RWPE2 (cell line): ENCODE measurements around the gene ZSCAN5A.
A peak's percentile ranks its signal among the peaks of the same experiment; 100 is the strongest.

ENCODE experiments used
- ATAC-seq: fragments of 200-7000 bp; cut with Tn5 transposase; 3 replicates; pipeline ENCODE4 v1.9.1; 2021; ENCODE audit warnings: low read depth
- DNase-seq: peaks from one replicate; pipeline ENCODE4 v3.0.0-alpha.2; 2020; ENCODE audit warnings: low spot score
- H3K27ac ChIP-seq: fragments of 450-650 bp; 2 replicates; pipeline ENCODE4 v1.5.1; 2017; ENCODE audit warnings: mild to moderate bottlenecking; ENCODE audit not compliant: poor library complexity, severe bottlenecking
- H3K27me3 ChIP-seq: fragments of 250-450 bp; sonication (Bioruptor Pico); 2 replicates; pipeline ENCODE4 v1.5.1; 2021; ENCODE audit warnings: mild to moderate bottlenecking, moderate library complexity; ENCODE audit not compliant: insufficient read depth, poor library complexity, severe bottlenecking
- H3K36me3 ChIP-seq: fragments of 250-450 bp; sonication (Bioruptor Pico); 2 replicates; pipeline ENCODE4 v1.5.1; 2020; ENCODE audit warnings: low read depth, mild to moderate bottlenecking, moderate library complexity
- H3K4me1 ChIP-seq: fragments of 250-450 bp; sonication (Bioruptor Pico); 2 replicates; pipeline ENCODE4 v1.5.1; 2021; ENCODE audit warnings: mild to moderate bottlenecking, moderate library complexity; ENCODE audit not compliant: insufficient read depth, poor library complexity, severe bottlenecking
- H3K4me3 ChIP-seq: fragments of 250-450 bp; sonication (Bioruptor Pico); 2 replicates; pipeline ENCODE4 v1.5.1; 2021; ENCODE audit warnings: mild to moderate bottlenecking, moderate library complexity; ENCODE audit not compliant: severe bottlenecking
- H3K9me3 ChIP-seq: fragments of 250-450 bp; sonication (Bioruptor Pico); 2 replicates; pipeline ENCODE4 v1.5.1; 2021; ENCODE audit warnings: mild to moderate bottlenecking, moderate library complexity; ENCODE audit not compliant: severe bottlenecking
- CTCF ChIP-seq: fragments of 450-650 bp; IDR thresholded peaks from one replicate; pipeline ENCODE4 v1.5.1; 2017; ENCODE audit warnings: mild to moderate bottlenecking, moderate library complexity; ENCODE audit not compliant: poor library complexity, severe bottlenecking

ZSCAN5A gene, protein sequence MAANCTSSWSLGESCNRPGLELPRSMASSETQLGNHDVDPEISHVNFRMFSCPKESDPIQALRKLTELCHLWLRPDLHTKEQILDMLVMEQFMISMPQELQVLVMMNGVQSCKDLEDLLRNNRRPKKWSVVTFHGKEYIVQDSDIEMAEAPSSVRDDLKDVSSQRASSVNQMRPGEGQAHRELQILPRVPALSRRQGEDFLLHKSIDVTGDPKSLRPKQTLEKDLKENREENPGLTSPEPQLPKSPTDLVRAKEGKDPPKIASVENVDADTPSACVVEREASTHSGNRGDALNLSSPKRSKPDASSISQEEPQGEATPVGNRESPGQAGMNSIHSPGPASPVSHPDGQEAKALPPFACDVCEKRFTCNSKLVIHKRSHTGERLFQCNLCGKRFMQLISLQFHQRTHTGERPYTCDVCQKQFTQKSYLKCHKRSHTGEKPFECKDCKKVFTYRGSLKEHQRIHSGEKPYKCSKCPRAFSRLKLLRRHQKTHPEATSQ

GRCh38 chr19:56314381-56315076, at the start of gene ZSCAN5A:
Gene ZSCAN5A (minus strand): TSS chr19:56314839. CDS start chr19:56225046, 89,793 bp downstream.
- TF ChIP-seq CTCF = no peak
- Histone ChIP-seq H3K36me3 (peaks cover 15% of the 10 kb centered on the region), H3K27me3 (no peaks in the 10 kb centered on the region), H3K27ac (peak within 1 kb of the TSS; percentile 71), H3K4me3 (peak within 1 kb of the TSS; percentile 88), H3K4me1 (peaks cover 3% of the 10 kb centered on the region), H3K9me3 (no peaks in the 10 kb centered on the region)
- peak; percentile 76 for ATAC-seq
- peak; percentile 95 for DNase-seq

DNA sequence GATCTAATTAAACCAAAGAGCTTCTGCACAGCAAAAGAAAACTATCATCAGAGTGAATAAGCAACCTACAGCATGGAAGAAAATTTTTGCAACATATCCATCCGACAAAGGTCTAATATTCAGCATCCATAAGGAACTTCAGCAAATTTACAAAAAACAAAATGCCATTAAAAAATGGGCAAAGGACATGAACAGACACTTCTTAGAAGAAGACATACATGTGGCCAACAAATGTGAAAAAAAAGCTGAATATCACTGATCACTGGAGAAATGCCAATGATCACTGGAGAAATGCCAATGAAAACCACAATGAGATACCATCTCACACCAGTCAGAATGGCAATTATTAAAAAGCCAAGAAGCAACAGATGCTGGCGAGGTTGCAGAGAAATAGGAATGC, 46.2 kb upstream of the ZSCAN5A start:
- Histone ChIP-seq H3K27me3 (no peaks in the 10 kb centered on the region), H3K27ac (no peak overlapping the region), H3K36me3 (no peaks in the 10 kb centered on the region), H3K4me3 (no peak overlapping the region), H3K9me3 (peaks cover 4% of the 10 kb centered on the region), H3K4me1 (no peaks in the 10 kb centered on the region)
- no peak for TF ChIP-seq CTCF
- ATAC-seq (no peak), DNase-seq (no peak)

DNA sequence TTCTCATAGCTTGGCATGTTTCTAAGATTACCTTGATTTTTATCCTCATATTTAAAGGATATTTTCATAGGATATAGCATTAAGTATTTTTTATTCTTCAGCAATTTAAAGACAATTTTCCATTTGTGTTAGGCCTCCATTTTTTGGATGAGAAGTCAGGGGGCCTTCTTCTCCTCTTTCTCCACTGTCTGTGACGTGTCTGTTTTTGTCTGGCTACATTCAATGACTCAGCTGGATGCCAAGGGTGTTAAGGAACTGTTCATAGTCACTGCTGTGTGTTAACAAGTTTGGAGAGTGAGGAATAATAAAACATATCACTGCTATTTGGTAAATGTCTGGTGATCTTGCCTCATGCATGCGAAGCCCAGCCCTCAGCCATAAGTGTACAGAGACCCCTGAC, 42.3 kb upstream of the ZSCAN5A start:
- ATAC-seq = no peak
- H3K27me3 ChIP-seq = no peaks in the 10 kb centered on the region
- no peak overlapping the region for H3K4me3 ChIP-seq
- no peaks in the 10 kb centered on the region for H3K4me1 ChIP-seq
- TF ChIP-seq CTCF = no peak
- no peaks in the 10 kb centered on the region for H3K36me3 ChIP-seq
- no peak for DNase-seq
- no peak overlapping the region for H3K27ac ChIP-seq
- peaks cover 4% of the 10 kb centered on the region for H3K9me3 ChIP-seq

- Histone ChIP-seq H3K9me3 (peaks cover 4% of the 10 kb centered on the region), H3K4me1 (no peaks in the 10 kb centered on the region), H3K27me3 (no peaks in the 10 kb centered on the region), H3K4me3 (no peak overlapping the region), H3K27ac (no peak overlapping the region), H3K36me3 (no peaks in the 10 kb centered on the region)
- no peak for TF ChIP-seq CTCF
- ATAC-seq (no peak), DNase-seq (no peak)
These were observed 40.9 kb upstream of the ZSCAN5A start for GRCh38 chr19:56355517-56355916.

DNA sequence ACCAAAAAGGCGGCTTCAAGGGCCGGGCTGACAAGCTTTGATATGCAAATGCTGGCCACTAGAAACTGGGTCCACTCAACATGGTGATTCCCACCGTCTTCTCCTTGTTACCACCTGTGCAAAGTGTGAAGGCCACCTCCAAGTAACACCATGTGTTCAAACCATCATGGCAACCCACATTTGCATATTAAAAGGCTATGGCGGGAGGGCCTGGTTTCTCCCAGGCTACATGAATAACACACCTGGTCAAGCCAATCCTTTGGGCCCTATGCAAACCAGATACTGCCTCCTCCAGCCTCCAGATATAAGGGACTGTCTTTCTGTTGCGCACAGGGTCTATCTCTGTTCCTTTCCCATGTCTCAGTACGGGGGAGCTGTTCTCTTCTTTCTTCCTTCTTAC, 36.6 kb upstream of the ZSCAN5A start:
- no peaks in the 10 kb centered on the region for H3K9me3 ChIP-seq
- DNase-seq (no peak), ATAC-seq (no peak)
- no peaks in the 10 kb centered on the region for H3K36me3 ChIP-seq
- H3K4me3 ChIP-seq = no peak overlapping the region
- H3K27me3 ChIP-seq = no peaks in the 10 kb centered on the region
- no peak for TF ChIP-seq CTCF
- H3K4me1 ChIP-seq = no peaks in the 10 kb centered on the region
- H3K27ac ChIP-seq = no peak overlapping the region
